ENCODE results near the gene ROBO2.

DNA sequence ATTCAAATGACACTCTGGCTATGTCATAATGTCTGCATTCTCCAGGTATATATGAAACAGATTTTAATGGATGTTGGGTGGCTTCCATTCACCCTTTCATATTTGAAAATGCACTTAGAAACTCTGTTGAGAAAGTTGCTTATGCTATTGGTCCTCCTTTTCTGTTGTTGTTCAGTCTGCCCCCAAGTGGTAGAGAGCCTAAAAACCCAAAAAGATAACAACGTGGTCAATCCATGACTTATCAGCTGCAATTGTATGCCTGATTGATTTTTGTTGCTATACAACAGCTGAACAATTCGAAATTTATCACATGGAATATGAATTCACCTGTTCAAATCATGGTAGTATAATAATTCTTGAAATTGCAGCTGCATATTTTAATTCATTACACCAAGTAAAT is 279.8 kb downstream of the ROBO2 start:
- TF ChIP-seq CTCF (IDR thresholded peaks at IDR 0.05), result no peak
- TF ChIP-seq POLR2A (IDR thresholded peaks at IDR 0.05), result no peak
- no peak for TF ChIP-seq POLR2AphosphoS5 (IDR thresholded peaks at IDR 0.05; ENCODE audit: insufficient read depth in 1 of 2, low read depth in 1 of 2)

Data from vagina (tissue), 2 donors.